HUES48 (cell line): ENCODE results near the gene PRXL2A.
A peak's percentile ranks its signal among the peaks of the same experiment; 100 is the strongest.

Experiments
- H3K27ac ChIP-seq: one replicate; pipeline ENCODE4 v1.7.0; 2013; ENCODE audit warnings: low read depth, low read length, inconsistent platforms
- H3K27me3 ChIP-seq: 2 replicates; pipeline ENCODE4 v1.6.1; 2013; ENCODE audit warnings: mild to moderate bottlenecking, low read length; ENCODE audit not compliant: control insufficient read depth, insufficient read depth
- H3K36me3 ChIP-seq: 2 replicates; pipeline ENCODE4 v1.6.1; 2013; ENCODE audit warnings: low read length; ENCODE audit not compliant: control insufficient read depth, insufficient read depth
- H3K4me1 ChIP-seq: 2 replicates; pipeline ENCODE4 v1.6.1; 2013; ENCODE audit warnings: mild to moderate bottlenecking, low read length; ENCODE audit not compliant: control insufficient read depth, insufficient read depth
- H3K4me3 ChIP-seq: 2 replicates; pipeline ENCODE4 v1.5.1; 2013; ENCODE audit warnings: mild to moderate bottlenecking, low read depth, low read length
- H3K9ac ChIP-seq: 2 replicates; pipeline ENCODE4 v1.6.1; 2013; ENCODE audit warnings: mild to moderate bottlenecking, low read depth, low read length, moderate library complexity
- H3K9me3 ChIP-seq: 2 replicates; pipeline ENCODE4 v1.6.1; 2013; ENCODE audit warnings: low read length; ENCODE audit not compliant: control insufficient read depth, insufficient read depth

PRXL2A gene

GRCh38 chr10:80462299-80462980 lies 54.1 kb downstream of the PRXL2A start:
- Histone ChIP-seq H3K4me1 (peaks cover 87% of the 10 kb centered on the region), H3K27ac (no peak overlapping the region)

GRCh38 chr10:80462981-80463741 lies 54.8 kb downstream of the PRXL2A start:
- Histone ChIP-seq H3K27me3 (peaks cover 6% of the 10 kb centered on the region; the same call in 1 of the 2 replicates), H3K27ac (no peak overlapping the region), H3K9me3 (no peaks in the 10 kb centered on the region), H3K36me3 (no peaks in the 10 kb centered on the region), H3K4me1 (peaks cover 88% of the 10 kb centered on the region), H3K9ac (no peak overlapping the region), H3K4me3 (no peak overlapping the region)

More at GRCh38 chr10:80462299-80462980, 54.1 kb downstream of the PRXL2A start:
- no peaks in the 10 kb centered on the region for H3K9me3 ChIP-seq
- no peaks in the 10 kb centered on the region for H3K36me3 ChIP-seq
- H3K9ac ChIP-seq, result no peak overlapping the region
- peaks cover 6% of the 10 kb centered on the region; the same call in 1 of the 2 replicates for H3K27me3 ChIP-seq
- H3K4me3 ChIP-seq, result no peak overlapping the region

- Histone ChIP-seq H3K9ac (no peak overlapping the region), H3K36me3 (no peaks in the 10 kb centered on the region), H3K9me3 (no peaks in the 10 kb centered on the region), H3K27me3 (peaks cover 10% of the 10 kb centered on the region), H3K4me1 (peaks cover 88% of the 10 kb centered on the region), H3K4me3 (no peak overlapping the region), H3K27ac (peak overlapping the region; percentile 95)
Measured at GRCh38 chr10:80463868-80464267, 55.5 kb downstream of the PRXL2A start.

GRCh38 chr10:80464557-80465450 lies 56.5 kb downstream of the PRXL2A start:
- H3K9ac ChIP-seq, result peak overlapping the region; percentile 29
- H3K27me3 ChIP-seq, result peaks cover 10% of the 10 kb centered on the region
- peaks cover 79% of the 10 kb centered on the region for H3K4me1 ChIP-seq
- peak overlapping the region; percentile 42 for H3K4me3 ChIP-seq
- peak overlapping the region; percentile 97 for H3K27ac ChIP-seq
- no peaks in the 10 kb centered on the region for H3K9me3 ChIP-seq
- no peaks in the 10 kb centered on the region for H3K36me3 ChIP-seq

- Histone ChIP-seq H3K9ac (peak overlapping the region; percentile 28; the same call in 1 of the 2 replicates), H3K27me3 (peaks cover 10% of the 10 kb centered on the region), H3K9me3 (no peaks in the 10 kb centered on the region), H3K27ac (peak overlapping the region; percentile 97), H3K4me1 (peaks cover 73% of the 10 kb centered on the region), H3K36me3 (no peaks in the 10 kb centered on the region), H3K4me3 (peak overlapping the region; percentile 42)
Measured at GRCh38 chr10:80465451-80465835, 57.1 kb downstream of the PRXL2A start.

GRCh38 chr10:80465839-80466590 lies 57.7 kb downstream of the PRXL2A start:
- H3K9me3 ChIP-seq, result no peaks in the 10 kb centered on the region
- H3K27me3 ChIP-seq, result peaks cover 10% of the 10 kb centered on the region
- H3K4me1 ChIP-seq, result peaks cover 67% of the 10 kb centered on the region
- H3K4me3 ChIP-seq, result peak overlapping the region; percentile 42; the same call in 1 of the 2 replicates
- H3K9ac ChIP-seq, result no peak overlapping the region
- peak overlapping the region; percentile 97 for H3K27ac ChIP-seq
- H3K36me3 ChIP-seq, result no peaks in the 10 kb centered on the region; the same call in 1 of the 2 replicates

GRCh38 chr10:80466724-80467326 lies 58.5 kb downstream of the PRXL2A start:
- Histone ChIP-seq H3K36me3 (no peaks in the 10 kb centered on the region; the same call in none of the 2 replicates), H3K4me3 (no peak overlapping the region), H3K27me3 (peaks cover 10% of the 10 kb centered on the region), H3K27ac (no peak overlapping the region), H3K9ac (no peak overlapping the region), H3K4me1 (peaks cover 59% of the 10 kb centered on the region), H3K9me3 (no peaks in the 10 kb centered on the region)

GRCh38 chr10:80468002-80468401 lies 59.7 kb downstream of the PRXL2A start:
- H3K27ac ChIP-seq, result no peak overlapping the region
- peaks cover 10% of the 10 kb centered on the region for H3K27me3 ChIP-seq
- no peak overlapping the region for H3K9ac ChIP-seq
- no peaks in the 10 kb centered on the region; the same call in none of the 2 replicates for H3K36me3 ChIP-seq
- H3K4me3 ChIP-seq, result no peak overlapping the region
- no peaks in the 10 kb centered on the region for H3K9me3 ChIP-seq
- peaks cover 52% of the 10 kb centered on the region for H3K4me1 ChIP-seq

GRCh38 chr10:80468806-80469421 lies 60.6 kb downstream of the PRXL2A start:
- Histone ChIP-seq H3K4me1 (peaks cover 49% of the 10 kb centered on the region), H3K27me3 (peaks cover 10% of the 10 kb centered on the region), H3K9me3 (no peaks in the 10 kb centered on the region), H3K36me3 (no peaks in the 10 kb centered on the region; the same call in none of the 2 replicates), H3K4me3 (no peak overlapping the region), H3K27ac (no peak overlapping the region), H3K9ac (no peak overlapping the region)
